ENCODE results near the gene CCK.

CCK gene

GRCh38 chr3:42257007-42257406 lies 9.0 kb downstream of the CCK start:
- Histone ChIP-seq H3K27ac (no peak overlapping the region), H3K4me3 (ENCODE audit: low read depth, low read length) (no peak overlapping the region), H3K27me3 (replicated peaks) (no peaks in the 10 kb centered on the region), H3K36me3 (replicated peaks) (no peaks in the 10 kb centered on the region)
- DNase-seq = no peak
- in situ Hi-C loops (cut with HindIII; ENCODE audit: low pct_ligation_motif_present, low sequenced_read_pairs) = no loop called here
- no peak for TF ChIP-seq CTCF (IDR thresholded peaks at IDR 0.05; ENCODE audit: low read depth, low read length, missing control alignments)

- Histone ChIP-seq H3K27me3 (replicated peaks) (no peaks in the 10 kb centered on the region), H3K36me3 (replicated peaks) (no peaks in the 10 kb centered on the region), H3K4me3 (ENCODE audit: low read depth, low read length) (no peak overlapping the region), H3K27ac (no peak overlapping the region)
- DNase-seq = peak; percentile 14
- TF ChIP-seq CTCF (IDR thresholded peaks at IDR 0.05; ENCODE audit: low read depth, low read length, missing control alignments) = no peak
- in situ Hi-C loops (cut with HindIII; ENCODE audit: low pct_ligation_motif_present, low sequenced_read_pairs) = no loop called here
These were observed 9.7 kb downstream of the CCK start for GRCh38 chr3:42256135-42256819.

GRCh38 chr3:42254566-42254965 lies 11.4 kb downstream of the CCK start:
- DNase-seq = no peak
- in situ Hi-C loops (cut with HindIII; ENCODE audit: low pct_ligation_motif_present, low sequenced_read_pairs) = no loop called here
- H3K36me3 ChIP-seq (replicated peaks) = no peaks in the 10 kb centered on the region

GRCh38 chr3:42250761-42251160 lies 15.2 kb downstream of the CCK start:
- Histone ChIP-seq H3K27ac (no peak overlapping the region), H3K4me3 (ENCODE audit: low read depth, low read length) (no peak overlapping the region), H3K27me3 (replicated peaks) (peaks cover 7% of the 10 kb centered on the region), H3K36me3 (replicated peaks) (no peaks in the 10 kb centered on the region)
- no peak for TF ChIP-seq CTCF (IDR thresholded peaks at IDR 0.05; ENCODE audit: low read depth, low read length, missing control alignments)
- in situ Hi-C loops (cut with HindIII; ENCODE audit: low pct_ligation_motif_present, low sequenced_read_pairs) = no loop called here
- DNase-seq = no peak

More at GRCh38 chr3:42254566-42254965, 11.4 kb downstream of the CCK start:
- no peak for TF ChIP-seq CTCF (IDR thresholded peaks at IDR 0.05; ENCODE audit: low read depth, low read length, missing control alignments)
- Histone ChIP-seq H3K27ac (no peak overlapping the region), H3K4me3 (ENCODE audit: low read depth, low read length) (no peak overlapping the region), H3K27me3 (replicated peaks) (no peaks in the 10 kb centered on the region)

- TF ChIP-seq CTCF (IDR thresholded peaks at IDR 0.05; ENCODE audit: low read depth, low read length, missing control alignments) = peak; percentile 87
- H3K27me3 ChIP-seq (replicated peaks) = peaks cover 13% of the 10 kb centered on the region
- no peaks in the 10 kb centered on the region for H3K36me3 ChIP-seq (replicated peaks)
- in situ Hi-C loops (cut with HindIII; ENCODE audit: low pct_ligation_motif_present, low sequenced_read_pairs) = no loop called here
- H3K4me3 ChIP-seq (ENCODE audit: low read depth, low read length) = no peak overlapping the region
- H3K27ac ChIP-seq = no peak overlapping the region
- DNase-seq = peak; percentile 67
These were observed 18.4 kb downstream of the CCK start for GRCh38 chr3:42247576-42248027.

- Histone ChIP-seq H3K36me3 (replicated peaks) (no peaks in the 10 kb centered on the region), H3K27me3 (replicated peaks) (peaks cover 13% of the 10 kb centered on the region), H3K4me3 (ENCODE audit: low read depth, low read length) (no peak overlapping the region), H3K27ac (no peak overlapping the region)
- no peak for DNase-seq
- in situ Hi-C loops (cut with HindIII; ENCODE audit: low pct_ligation_motif_present, low sequenced_read_pairs) = no loop called here
- TF ChIP-seq CTCF (IDR thresholded peaks at IDR 0.05; ENCODE audit: low read depth, low read length, missing control alignments) = no peak
These were observed 19.9 kb downstream of the CCK start for GRCh38 chr3:42246091-42246490.

Data from brain microvascular endothelial cell (primary cell).